PC-3 (cell line): ENCODE data around the gene TBC1D5.

ENCODE experiments used
- CTCF ChIP-seq: fragments of 300-600 bp; sonication (generic); conservative IDR thresholded peaks from 2 replicates; pipeline ENCODE4 v1.5.1; 2017; ENCODE audit warnings: antibody characterized with exemption, low read depth, mild to moderate bottlenecking, low read length
- EZH2 ChIP-seq: fragments of 300-600 bp; sonication (generic); IDR thresholded peaks from one replicate; pipeline ENCODE4 v1.6.1; 2017; ENCODE audit warnings: antibody characterized with exemption, mild to moderate bottlenecking, low read length; ENCODE audit not compliant: unreplicated experiment

GRCh38 chr3:17401912-17402311 is 340.5 kb downstream of the TBC1D5 start:
- no peak for TF ChIP-seq CTCF
- TF ChIP-seq EZH2 = no peak
